ENCODE measurements around the gene CARHSP1.

The CARHSP1 gene

DNA sequence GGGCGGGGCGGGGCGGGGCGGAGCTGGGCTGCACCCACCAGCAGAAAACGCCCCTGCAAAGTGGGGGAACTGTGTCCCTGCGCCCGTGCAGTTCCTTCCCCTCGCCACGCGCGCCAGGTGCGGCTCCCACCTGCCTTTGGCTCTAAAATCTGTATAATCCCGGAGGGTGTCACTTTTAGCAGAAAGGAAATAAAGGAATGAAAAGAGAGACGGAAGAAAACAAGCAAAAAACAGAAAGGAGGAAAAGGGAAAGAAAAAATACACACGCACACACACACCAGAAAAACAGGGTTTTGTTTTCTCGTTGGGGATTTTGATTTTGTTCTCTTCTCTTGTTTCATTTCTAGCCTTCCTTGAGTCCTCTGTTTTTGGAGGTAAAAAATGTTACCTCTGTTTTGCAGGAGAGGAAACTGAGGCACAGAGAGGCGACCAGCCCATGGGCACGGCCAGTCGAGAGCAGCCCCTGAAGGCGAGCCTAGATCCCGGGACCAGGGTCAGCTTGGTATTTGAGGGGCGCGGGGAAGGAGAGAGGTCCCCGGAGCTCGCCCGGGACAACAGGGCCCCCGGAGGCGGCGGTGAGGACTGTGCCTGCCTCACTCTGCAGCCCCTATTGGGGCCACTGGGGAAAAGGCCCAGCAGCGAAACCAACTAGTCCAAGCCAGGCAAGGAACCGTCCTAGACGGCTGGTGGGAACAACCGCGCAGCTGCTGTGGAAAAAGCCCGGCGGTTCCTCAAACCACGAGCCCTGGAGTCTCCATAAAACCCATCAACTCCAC is 594 bp upstream of the CARHSP1 start:
- no peak for DNase-seq

DNA sequence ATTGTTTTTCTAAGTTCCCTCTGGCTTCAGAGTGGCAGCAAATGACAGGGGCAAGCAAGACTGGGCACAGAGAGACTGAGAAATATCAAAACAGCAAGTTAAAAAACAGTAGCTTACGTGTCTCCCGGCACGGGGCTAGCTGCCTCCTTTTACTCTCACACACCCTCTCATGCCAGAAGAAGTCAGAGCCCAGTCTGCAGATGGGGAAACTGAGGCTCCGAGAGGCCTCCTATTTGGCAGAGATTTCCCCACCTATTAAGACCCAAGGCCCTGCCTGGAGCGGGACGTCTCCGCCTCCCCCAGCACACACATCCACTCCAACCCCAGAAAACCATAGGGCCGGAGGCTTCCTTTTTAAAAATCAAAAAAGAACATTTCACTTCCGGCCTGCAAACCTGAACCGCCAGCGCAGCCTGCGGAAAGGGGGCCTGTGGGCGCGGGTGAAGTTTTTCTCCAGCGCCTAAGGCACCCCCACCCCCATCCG is 832 bp downstream of the CARHSP1 start:
- no peak for DNase-seq

- DNase-seq = no peak
Measured at GRCh38 chr16:8867216-8867931, 1.4 kb downstream of the CARHSP1 start.

GRCh38 chr16:8866884-8867215 is 2.0 kb downstream of the CARHSP1 start:
- no peak for DNase-seq

DNA sequence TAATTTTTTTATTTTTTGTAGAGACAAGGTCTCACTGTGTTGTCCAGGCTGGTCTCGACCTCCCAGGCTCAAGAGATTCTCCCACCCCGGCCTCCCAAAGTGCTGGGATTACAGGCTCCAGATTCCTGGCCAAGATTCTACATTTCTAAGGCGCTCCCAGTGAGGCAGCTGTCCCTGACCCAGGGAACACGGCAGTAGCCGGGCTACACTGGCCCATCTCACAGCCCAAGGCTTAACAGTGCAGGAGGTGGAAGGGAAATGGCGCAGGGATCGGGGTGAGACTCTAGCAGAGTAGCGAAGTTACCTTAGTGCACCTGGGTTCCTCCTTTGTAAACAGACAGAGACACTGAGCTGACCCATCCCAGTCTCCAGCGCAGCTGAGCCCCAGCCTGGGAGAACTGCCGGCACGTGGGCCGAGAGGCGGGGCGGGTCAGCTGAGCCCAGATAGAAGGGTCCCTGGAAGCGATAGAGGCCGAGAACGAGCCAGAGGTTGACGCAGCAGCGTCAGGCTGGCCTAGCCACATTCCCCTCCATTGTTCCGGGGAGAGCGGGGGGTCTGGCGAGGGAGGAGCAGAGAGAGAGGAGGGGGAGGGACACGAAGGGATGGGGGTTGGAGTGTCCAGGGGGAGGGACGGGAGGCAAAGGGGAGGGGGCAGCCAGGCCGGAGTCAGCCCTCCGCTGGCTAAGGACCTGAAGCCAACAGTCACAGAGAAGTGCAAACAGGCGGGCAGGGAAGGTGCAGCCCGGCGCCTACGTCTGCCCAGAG is 2.5 kb downstream of the CARHSP1 start:
- no peak for DNase-seq

- no peak for DNase-seq
Measured at GRCh38 chr16:8865145-8865882, 3.5 kb downstream of the CARHSP1 start.

DNA sequence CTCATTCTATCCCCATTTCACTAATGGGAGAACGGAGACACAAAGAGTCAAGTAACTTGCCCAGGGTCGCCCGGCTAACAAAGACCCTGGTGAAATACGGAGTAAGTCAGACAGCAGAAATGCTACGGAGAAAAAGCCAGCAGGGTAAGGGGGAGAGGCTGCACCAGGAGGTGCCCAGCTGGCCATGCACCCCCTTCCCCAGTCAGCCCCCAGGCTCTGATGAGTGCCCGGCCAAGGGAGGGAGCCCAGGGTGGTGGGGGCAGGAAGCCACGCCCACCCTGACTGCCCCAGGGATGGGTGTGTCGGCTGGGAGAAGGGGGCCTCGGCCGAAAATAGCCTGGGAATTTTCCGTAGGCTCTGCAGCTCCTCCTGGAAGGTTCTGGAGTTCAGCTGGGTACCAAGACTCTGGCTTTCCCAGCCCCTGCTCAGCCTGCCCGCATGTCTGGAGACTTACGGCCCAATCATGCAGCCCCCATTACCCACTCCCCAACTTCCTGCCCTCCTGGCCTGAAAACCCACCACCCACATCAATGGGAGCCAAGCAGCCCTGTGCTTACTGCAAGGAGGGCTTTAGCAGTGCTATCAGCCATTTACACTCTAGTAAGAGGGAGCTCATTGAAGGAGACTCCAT is 4.2 kb downstream of the CARHSP1 start:
- no peak for DNase-seq

- no peak for DNase-seq
Measured at GRCh38 chr16:8863594-8864424, 5.0 kb downstream of the CARHSP1 start.

DNA sequence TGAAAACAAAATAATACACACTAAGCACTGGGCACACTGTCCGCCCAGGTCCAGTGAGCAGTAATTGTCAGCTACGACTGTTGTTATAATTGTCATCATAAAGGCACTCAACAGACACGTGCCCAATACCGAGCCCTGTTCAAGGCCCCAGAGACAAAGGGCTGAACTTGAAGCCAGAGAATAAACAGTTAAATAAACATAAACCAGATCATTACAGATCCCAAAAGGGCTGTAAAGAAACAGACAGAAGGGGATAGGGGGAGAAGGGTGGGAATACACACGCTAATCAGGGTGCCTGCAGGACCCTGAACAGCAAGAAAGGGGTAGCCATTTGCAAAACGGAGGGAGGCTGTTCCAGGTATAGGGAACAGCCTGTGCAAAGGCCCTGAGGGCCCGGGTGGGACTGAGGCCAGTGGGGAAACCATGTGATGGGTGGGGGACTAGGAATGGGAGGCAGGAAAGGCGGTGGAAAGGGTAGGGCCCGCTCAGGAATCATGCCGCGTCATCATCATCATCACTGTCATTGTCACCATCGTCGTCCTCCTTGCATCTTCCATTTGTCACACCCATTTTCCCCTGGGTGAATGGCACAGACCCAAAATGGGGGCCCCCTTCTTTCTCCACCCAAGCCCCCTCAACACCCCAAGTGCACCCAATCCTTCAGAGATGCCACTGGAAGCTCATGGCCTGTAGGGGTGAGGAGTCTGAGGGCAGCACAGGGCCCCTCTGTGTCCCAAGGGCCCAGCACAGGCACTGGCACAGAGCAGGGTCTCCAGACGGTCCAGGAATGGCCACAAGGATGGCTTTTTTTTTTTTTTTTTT is 6.3 kb downstream of the CARHSP1 start:
- DNase-seq = no peak

GRCh38 chr16:8861563-8862308 is 7.1 kb downstream of the CARHSP1 start:
- DNase-seq = no peak

- no peak for DNase-seq
Measured at GRCh38 chr16:8859913-8860881, 8.6 kb downstream of the CARHSP1 start.

DNA sequence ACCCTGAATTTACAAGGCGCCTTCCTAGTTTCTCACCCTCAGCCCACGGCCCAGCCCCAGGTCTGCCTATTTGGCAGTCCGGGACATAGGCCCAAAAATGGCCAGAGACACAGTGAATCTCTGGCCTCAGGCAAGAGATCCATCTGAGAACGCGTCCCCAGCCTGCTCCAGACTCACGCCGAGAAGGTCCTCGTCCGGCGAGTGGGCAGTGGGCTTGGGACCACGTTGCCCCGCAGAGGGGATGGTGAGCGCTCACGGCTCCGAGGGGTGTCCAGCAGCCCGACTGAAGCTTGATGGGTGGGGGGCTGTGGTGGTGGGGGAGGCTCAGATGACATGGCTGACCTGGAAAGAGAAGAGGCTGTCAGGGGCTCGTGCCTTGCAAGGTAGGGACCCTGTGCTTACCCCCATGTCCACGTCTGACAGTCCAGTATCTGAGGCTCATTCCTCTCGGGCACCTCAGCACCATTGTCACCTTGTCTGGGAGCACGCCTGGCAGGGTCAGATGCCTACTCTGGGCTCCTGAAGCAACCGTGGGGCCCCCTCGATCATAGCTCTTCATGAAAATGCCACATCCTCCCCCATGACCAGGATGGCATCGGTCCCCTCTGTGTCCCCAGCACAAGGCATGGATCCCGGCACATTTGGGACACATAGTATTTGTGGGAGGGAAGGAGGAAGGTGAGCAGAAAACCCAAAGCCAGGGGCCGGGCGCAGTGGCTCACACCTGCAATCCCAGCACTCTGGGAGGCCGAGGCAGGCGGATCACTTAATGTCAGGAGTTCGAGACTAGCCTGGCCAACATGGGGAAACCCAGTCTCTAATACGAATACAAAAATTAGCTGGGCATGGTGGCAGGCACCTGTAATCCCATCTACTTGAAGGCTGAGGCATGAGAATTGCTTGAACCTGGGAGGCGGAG is 9.6 kb downstream of the CARHSP1 start:
- peak; percentile 12 for DNase-seq

- DNase-seq = no peak
Measured at GRCh38 chr16:8855972-8856371, 12.8 kb downstream of the CARHSP1 start.

GRCh38 chr16:8855051-8855786 is 13.6 kb downstream of the CARHSP1 start:
- peak; percentile 14 for DNase-seq

DNA sequence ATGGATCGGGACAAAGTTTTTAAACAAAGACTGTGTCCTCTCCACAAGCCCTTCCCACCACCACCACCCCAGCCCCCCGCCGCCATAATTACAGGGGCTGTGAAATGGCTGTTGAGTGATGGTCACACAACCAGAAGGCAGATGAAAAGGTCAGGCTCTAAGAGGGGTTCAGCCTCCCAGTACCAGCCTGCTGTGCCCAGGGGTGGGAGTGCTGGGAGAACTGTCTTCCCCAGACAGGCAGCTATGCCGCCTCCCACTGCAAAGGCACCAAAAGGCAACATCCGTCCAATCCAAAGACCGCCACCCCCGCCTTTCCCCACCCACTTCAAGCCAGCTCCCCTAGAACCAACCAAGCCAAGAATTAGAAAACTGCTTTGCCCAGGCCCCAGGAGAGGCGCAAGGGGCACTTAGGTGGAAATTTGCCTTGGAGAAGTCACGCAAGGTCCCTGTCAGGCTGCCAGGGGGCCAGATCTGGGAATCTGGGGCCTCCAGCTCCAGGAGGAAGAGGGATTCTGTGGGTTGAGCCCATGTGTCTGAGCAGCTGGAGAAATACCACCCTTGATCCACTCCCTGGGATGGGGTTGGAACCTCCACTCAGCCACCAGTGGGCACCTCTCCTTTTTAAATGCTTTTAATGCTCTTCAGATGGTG is 14.4 kb downstream of the CARHSP1 start:
- peak; percentile 4 for DNase-seq

DNA sequence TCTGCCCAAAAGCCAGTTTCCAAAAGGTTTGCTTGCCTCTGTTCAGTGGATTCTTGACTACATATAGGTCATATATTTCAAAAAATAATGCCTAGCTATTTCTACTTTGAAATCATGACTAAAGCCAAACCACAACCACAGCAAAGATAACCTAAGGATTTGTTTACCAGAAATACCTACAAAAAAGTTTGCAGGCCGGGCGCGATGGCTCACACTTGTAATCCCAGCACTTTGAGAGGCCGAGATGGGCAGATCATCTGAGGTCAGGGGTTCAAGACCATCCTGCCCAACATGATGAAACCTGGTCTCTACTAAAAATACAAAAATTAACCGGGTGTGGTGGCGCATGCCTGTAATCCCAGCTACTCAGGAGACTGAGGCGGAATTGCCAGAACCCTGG is 15.2 kb downstream of the CARHSP1 start:
- peak; percentile 9 for DNase-seq

All from activated CD8-positive, alpha-beta memory T cell treated with anti-CD3 and anti-CD28 coated beads, Interleukin-2, amount 50 U/mL, for 4 hours (primary cell).